Measurements from ENCODE around the gene ADARB2. TPM values are rescaled to one million over a fixed set of nuclear protein-coding genes. Genes with fewer than 3 reads are reported as not detected.
"Not testable (repeated sequence)": the region's sequence is repeated elsewhere in the genome, so short reads cannot be mapped to it uniquely, and the experiment has no call there.

ADARB2 gene
- total and polyA plus RNA-seq, 3 experiments from 2014 or later = not detected

DNA sequence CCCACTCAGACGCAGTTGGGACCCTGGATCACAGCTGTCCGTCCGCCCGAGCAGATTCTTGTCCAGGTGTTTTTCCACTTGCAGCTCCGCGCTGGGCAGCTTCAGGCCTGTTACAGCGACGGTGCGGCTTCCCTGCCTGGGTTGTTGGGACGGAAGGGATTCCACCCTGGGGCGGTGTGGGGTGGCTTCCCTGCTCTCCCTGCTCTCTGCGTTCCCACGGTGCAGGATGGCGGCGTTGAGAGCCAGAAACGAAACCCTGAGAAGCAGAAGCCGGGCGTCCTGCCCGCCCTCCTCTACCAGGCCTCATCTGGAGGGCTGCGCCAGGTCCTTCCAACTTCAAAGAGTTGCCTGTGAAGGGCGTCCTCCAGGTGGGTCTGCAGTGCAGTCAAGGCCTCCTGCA, 194.4 kb downstream of the ADARB2 start:
- POLR2A ChIA-PET = no interaction called here
- H3K4me1 ChIP-seq (ENCODE audit: insufficient read depth, low read length) = no peaks in the 10 kb centered on the region
- no peak overlapping the region for H3K27ac ChIP-seq (ENCODE audit: low read depth, low read length)
- H3K9me3 ChIP-seq (ENCODE audit: low read length) = no peaks in the 10 kb centered on the region
- CTCF ChIA-PET = no interaction called here
- H3K36me3 Mint-ChIP-seq = no peaks in the 10 kb centered on the region
- H3K36me3 ChIP-seq (ENCODE audit: insufficient read depth, low read length) = no peaks in the 10 kb centered on the region
- DNase-seq = no peak
- no peaks in the 10 kb centered on the region for H3K9me3 Mint-ChIP-seq
- no peaks in the 10 kb centered on the region for H3K27me3 ChIP-seq (ENCODE audit: insufficient read depth, low read length, poor library complexity, severe bottlenecking)
- no peaks in the 10 kb centered on the region for H3K27me3 Mint-ChIP-seq
- H3K4me3 Mint-ChIP-seq = no peak overlapping the region
- H3K4me1 Mint-ChIP-seq = no peaks in the 10 kb centered on the region
- no peak overlapping the region for H3K27ac Mint-ChIP-seq
- no peak overlapping the region for H3K4me3 ChIP-seq (ENCODE audit: low read length)

DNA sequence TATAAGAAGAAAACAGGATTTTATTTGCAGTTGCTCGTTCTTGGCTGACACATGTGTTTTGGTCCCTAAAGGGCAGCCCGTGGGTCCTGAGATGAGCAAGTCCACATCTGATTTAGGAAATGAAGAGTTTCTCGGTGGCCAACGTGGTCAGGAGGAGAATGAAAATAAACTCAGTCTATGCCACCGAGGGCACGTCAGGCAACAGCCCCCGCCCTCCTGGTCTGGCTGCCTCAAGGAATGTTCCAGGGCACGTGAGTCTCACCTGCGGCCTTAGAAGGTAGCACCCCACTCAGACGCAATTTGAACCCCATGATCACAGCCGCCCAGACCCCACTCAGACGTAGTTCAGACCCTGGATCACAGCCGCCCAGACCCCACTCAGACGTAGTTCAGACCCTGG, 197.2 kb downstream of the ADARB2 start:
- Mint-ChIP-seq H3K9me3 (no peaks in the 10 kb centered on the region), H3K27me3 (no peaks in the 10 kb centered on the region), H3K27ac (no peak overlapping the region), H3K36me3 (no peaks in the 10 kb centered on the region), H3K4me3 (no peak overlapping the region), H3K4me1 (no peaks in the 10 kb centered on the region)
- H3K36me3 ChIP-seq (ENCODE audit: insufficient read depth, low read length) = no peaks in the 10 kb centered on the region
- H3K9me3 ChIP-seq (ENCODE audit: low read length) = no peaks in the 10 kb centered on the region
- ChIA-PET CTCF (no interaction called here), POLR2A (no interaction called here)
- no peaks in the 10 kb centered on the region for H3K4me1 ChIP-seq (ENCODE audit: insufficient read depth, low read length)
- no peak overlapping the region for H3K4me3 ChIP-seq (ENCODE audit: low read length)
- no peak for DNase-seq
- no peak overlapping the region for H3K27ac ChIP-seq (ENCODE audit: low read depth, low read length)
- H3K27me3 ChIP-seq (ENCODE audit: insufficient read depth, low read length, poor library complexity, severe bottlenecking) = no peaks in the 10 kb centered on the region

DNA sequence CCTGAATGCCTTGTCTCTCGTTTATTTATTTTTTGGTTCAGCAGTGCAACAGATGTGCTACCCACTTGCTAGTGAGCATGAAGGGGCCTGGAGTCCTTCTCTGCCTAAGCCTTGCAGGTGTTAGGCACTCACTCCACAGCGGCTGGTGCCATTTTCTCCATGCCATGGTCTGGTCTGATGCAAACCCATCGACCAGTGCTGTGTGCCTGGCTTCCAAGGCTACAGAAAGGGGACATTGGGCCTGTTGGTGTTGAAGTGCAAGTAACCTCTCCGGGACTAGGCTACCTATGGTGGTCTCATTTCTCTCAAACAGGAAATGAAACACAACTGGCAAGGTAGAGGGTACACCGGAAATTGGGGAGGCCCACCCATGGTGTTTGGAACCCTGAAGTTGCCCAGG, 198.1 kb downstream of the ADARB2 start:
- no peak overlapping the region for H3K27ac ChIP-seq (ENCODE audit: low read depth, low read length)
- CTCF ChIA-PET = no interaction called here
- no peak for DNase-seq
- no peaks in the 10 kb centered on the region for H3K4me1 Mint-ChIP-seq
- no peaks in the 10 kb centered on the region for H3K27me3 Mint-ChIP-seq
- no peak overlapping the region for H3K4me3 ChIP-seq (ENCODE audit: low read length)
- peaks cover 0 to 2% (median 0%) of the 10 kb centered on the region in 5 donors for H3K9me3 Mint-ChIP-seq
- POLR2A ChIA-PET = no interaction called here
- no peak overlapping the region for H3K27ac Mint-ChIP-seq
- H3K9me3 ChIP-seq (ENCODE audit: low read length) = no peaks in the 10 kb centered on the region
- H3K27me3 ChIP-seq (ENCODE audit: insufficient read depth, low read length, poor library complexity, severe bottlenecking) = no peaks in the 10 kb centered on the region
- no peak overlapping the region for H3K4me3 Mint-ChIP-seq
- H3K36me3 Mint-ChIP-seq = no peaks in the 10 kb centered on the region
- H3K4me1 ChIP-seq (ENCODE audit: insufficient read depth, low read length) = no peaks in the 10 kb centered on the region
- no peaks in the 10 kb centered on the region for H3K36me3 ChIP-seq (ENCODE audit: insufficient read depth, low read length)

DNA sequence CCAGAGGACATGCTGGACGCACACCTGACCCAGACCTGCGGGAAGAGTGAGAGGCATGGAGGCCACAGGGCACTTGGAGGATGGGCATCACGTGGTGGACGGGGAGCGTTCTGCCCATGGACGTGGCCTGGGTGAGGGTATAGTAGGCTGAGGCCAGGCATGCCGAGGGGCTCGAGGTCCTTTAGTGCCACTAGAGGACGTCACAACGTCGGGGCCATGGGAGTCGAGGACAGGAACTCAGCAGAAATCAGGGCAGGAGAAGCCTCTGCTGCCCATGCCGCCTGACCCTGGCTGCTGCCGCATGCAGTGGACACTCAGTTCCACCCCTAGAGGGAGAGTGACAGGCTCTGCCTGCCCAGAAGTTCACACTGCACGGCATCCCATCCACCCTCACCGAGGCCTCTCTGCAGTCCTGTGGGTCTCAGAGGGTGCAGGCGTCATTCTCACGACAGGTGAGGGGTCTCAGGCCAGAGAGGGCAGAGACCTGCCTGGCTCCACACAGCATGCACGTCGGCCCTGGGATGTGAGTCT, 198.7 kb downstream of the ADARB2 start:
- Mint-ChIP-seq H3K27me3 (no peaks in the 10 kb centered on the region), H3K4me1 (no peaks in the 10 kb centered on the region), H3K4me3 (no peak overlapping the region), H3K9me3 (peaks cover 0 to 2% (median 0%) of the 10 kb centered on the region in 5 donors), H3K36me3 (no peaks in the 10 kb centered on the region), H3K27ac (no peak overlapping the region)
- CTCF ChIA-PET = no interaction called here
- no peaks in the 10 kb centered on the region for H3K9me3 ChIP-seq (ENCODE audit: low read length)
- POLR2A ChIA-PET = no interaction called here
- no peaks in the 10 kb centered on the region for H3K27me3 ChIP-seq (ENCODE audit: insufficient read depth, low read length, poor library complexity, severe bottlenecking)
- no peak overlapping the region for H3K4me3 ChIP-seq (ENCODE audit: low read length)
- H3K36me3 ChIP-seq (ENCODE audit: insufficient read depth, low read length) = no peaks in the 10 kb centered on the region
- no peaks in the 10 kb centered on the region for H3K4me1 ChIP-seq (ENCODE audit: insufficient read depth, low read length)
- H3K27ac ChIP-seq (ENCODE audit: low read depth, low read length) = no peak overlapping the region
- no peak for DNase-seq

DNA sequence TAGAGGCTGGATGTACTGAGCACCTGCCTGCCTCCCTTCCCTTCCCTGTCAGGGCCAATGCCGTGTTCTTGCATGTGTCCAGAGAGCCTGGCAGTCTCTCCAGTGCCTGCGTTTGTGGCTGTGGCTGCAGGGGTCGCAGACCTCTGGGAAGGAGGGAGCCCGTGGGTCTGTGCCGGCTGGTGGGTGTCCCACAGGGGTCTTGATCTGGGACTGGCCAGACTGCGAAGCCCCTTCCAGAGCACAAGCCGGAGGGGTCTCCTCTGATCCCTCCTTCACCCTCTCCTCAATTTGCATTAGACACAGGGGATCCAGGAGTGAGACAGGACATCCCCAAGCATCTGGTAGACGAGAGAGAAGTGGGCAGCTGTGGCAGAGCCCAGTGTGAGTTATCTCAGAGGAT, 199.2 kb downstream of the ADARB2 start:
- H3K4me1 ChIP-seq (ENCODE audit: insufficient read depth, low read length) = no peaks in the 10 kb centered on the region
- H3K36me3 ChIP-seq (ENCODE audit: insufficient read depth, low read length) = no peaks in the 10 kb centered on the region
- no peaks in the 10 kb centered on the region for H3K27me3 ChIP-seq (ENCODE audit: insufficient read depth, low read length, poor library complexity, severe bottlenecking)
- CTCF ChIA-PET = no interaction called here
- H3K27ac ChIP-seq (ENCODE audit: low read depth, low read length) = no peak overlapping the region
- no peak overlapping the region for H3K4me3 ChIP-seq (ENCODE audit: low read length)
- no peak overlapping the region for H3K4me3 Mint-ChIP-seq
- no peaks in the 10 kb centered on the region for H3K27me3 Mint-ChIP-seq
- H3K9me3 Mint-ChIP-seq = peaks cover 0 to 2% (median 0%) of the 10 kb centered on the region in 5 donors
- H3K27ac Mint-ChIP-seq = no peak overlapping the region
- no peaks in the 10 kb centered on the region for H3K9me3 ChIP-seq (ENCODE audit: low read length)
- DNase-seq = no peak
- POLR2A ChIA-PET = no interaction called here
- H3K36me3 Mint-ChIP-seq = no peaks in the 10 kb centered on the region
- H3K4me1 Mint-ChIP-seq = no peaks in the 10 kb centered on the region

DNA sequence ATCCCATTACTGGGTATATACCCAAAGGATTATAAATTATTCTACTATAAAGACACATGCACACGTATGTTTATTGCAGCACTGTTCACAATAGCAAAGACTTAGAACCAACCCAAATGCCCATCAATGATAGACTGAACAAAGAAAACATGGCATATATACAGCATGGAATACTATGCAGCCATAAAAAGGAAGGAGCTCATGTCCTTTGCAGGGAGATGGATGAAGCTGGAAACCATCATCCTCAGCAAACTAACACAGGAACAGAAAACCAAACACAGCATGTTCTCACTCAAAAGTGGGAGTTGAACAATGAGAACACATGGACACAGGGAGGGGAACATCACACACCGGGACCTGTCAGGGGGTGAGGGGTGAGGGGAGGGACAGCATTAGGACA, 199.9 kb downstream of the ADARB2 start:
- DNase-seq; H3K27ac Mint-ChIP-seq; CTCF ChIA-PET; H3K4me3 Mint-ChIP-seq; H3K27me3 ChIP-seq (ENCODE audit: insufficient read depth, low read length, poor library complexity, severe bottlenecking); H3K27me3 Mint-ChIP-seq; H3K4me1 Mint-ChIP-seq; H3K9me3 ChIP-seq (ENCODE audit: low read length); H3K4me3 ChIP-seq (ENCODE audit: low read length); H3K9me3 Mint-ChIP-seq; H3K36me3 Mint-ChIP-seq; POLR2A ChIA-PET; H3K27ac ChIP-seq (ENCODE audit: low read depth, low read length); H3K36me3 ChIP-seq (ENCODE audit: insufficient read depth, low read length); H3K4me1 ChIP-seq (ENCODE audit: insufficient read depth, low read length): not testable (repeated sequence)

DNA sequence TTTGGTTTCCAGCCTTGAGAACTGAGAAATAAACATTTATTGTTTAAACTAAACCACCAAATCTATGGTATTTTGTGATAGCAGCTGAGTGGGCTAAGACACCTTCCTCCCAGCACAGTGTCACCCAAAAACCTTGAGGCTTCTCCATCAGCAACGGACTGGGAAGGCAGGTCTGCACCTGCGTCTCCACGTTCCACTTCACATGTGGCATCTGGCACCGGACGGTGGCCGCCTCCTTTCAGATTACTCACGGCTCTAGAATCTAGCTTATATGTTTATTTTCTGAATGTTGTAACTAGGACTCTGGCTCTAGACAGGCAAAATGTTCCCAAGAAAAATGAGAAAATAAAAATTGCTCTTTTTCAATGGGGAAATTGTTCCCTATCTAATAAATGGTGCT, 201.0 kb downstream of the ADARB2 start:
- Histone ChIP-seq H3K4me1 (ENCODE audit: insufficient read depth, low read length) (no peaks in the 10 kb centered on the region), H3K27me3 (ENCODE audit: insufficient read depth, low read length, poor library complexity, severe bottlenecking) (no peaks in the 10 kb centered on the region), H3K36me3 (ENCODE audit: insufficient read depth, low read length) (no peaks in the 10 kb centered on the region), H3K4me3 (ENCODE audit: low read length) (no peak overlapping the region), H3K27ac (ENCODE audit: low read depth, low read length) (no peak overlapping the region), H3K9me3 (ENCODE audit: low read length) (no peaks in the 10 kb centered on the region)
- peaks cover 0 to 2% (median 0%) of the 10 kb centered on the region in 5 donors for H3K9me3 Mint-ChIP-seq
- H3K4me1 Mint-ChIP-seq = no peaks in the 10 kb centered on the region
- DNase-seq = no peak
- POLR2A ChIA-PET = no interaction called here
- peaks cover 0 to 3% of the 10 kb centered on the region in 2 donors for H3K27me3 Mint-ChIP-seq
- H3K36me3 Mint-ChIP-seq = no peaks in the 10 kb centered on the region
- H3K4me3 Mint-ChIP-seq = no peak overlapping the region
- CTCF ChIA-PET = no interaction called here
- H3K27ac Mint-ChIP-seq = no peak overlapping the region

DNA sequence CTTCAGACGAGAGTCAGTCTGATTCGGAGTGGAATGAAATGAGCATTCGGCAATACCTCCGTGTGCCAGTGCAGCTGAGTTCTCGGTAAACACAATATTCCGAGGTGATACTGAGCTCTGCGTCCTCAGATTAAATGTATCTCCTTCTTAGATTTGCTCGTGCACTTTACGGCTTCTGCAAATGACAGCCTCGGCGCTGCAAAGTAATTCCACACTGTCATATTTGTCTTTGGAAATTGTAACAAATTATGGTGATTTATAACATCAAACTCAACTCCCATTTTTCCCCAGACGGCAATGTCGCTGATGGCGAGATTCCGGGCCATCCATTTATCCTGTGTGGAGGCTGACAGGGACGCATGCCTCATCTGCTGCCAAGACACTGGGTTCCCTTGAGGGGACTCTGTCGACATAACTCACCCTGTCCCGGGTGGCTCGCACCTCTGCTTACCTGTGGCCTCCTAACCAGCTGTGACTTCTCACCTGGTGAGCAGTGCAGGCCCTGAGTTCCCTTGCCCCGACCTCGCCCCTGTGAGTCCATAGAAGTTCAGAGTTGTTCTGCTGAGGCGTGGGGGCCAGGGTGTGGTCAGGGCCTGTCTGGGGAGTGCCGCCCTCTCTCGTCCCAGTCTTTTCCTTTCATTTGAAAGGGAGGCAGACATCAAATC, 201.9 kb downstream of the ADARB2 start:
- POLR2A ChIA-PET = no interaction called here
- H3K4me1 Mint-ChIP-seq = no peaks in the 10 kb centered on the region

More for the DNA sequence above, 201.9 kb downstream of the ADARB2 start:
- Histone ChIP-seq H3K27ac (ENCODE audit: low read depth, low read length) (no peak overlapping the region), H3K4me3 (ENCODE audit: low read length) (no peak overlapping the region), H3K4me1 (ENCODE audit: insufficient read depth, low read length) (no peaks in the 10 kb centered on the region), H3K27me3 (ENCODE audit: insufficient read depth, low read length, poor library complexity, severe bottlenecking) (no peaks in the 10 kb centered on the region), H3K9me3 (ENCODE audit: low read length) (no peaks in the 10 kb centered on the region), H3K36me3 (ENCODE audit: insufficient read depth, low read length) (no peaks in the 10 kb centered on the region)
- Mint-ChIP-seq H3K27me3 (peaks cover under 1 to 6% of the 10 kb centered on the region in 2 donors), H3K4me3 (no peak overlapping the region), H3K27ac (no peak overlapping the region), H3K36me3 (no peaks in the 10 kb centered on the region), H3K9me3 (peaks cover 0 to 2% (median 0%) of the 10 kb centered on the region in 5 donors)
- CTCF ChIA-PET = no interaction called here
- DNase-seq = no peak
